Measurements from ENCODE around the gene CACNB4. TPM values are rescaled to one million over a fixed set of nuclear protein-coding genes. Genes with fewer than 3 reads are reported as not detected.

The CACNB4 gene
- total and polyA plus RNA-seq, 10 of the 15 experiments (the other 5 are each of a cell fraction or from before 2014, with no cell fraction given) = 2.0 to 21.6 (median 9.3) TPM

- Histone ChIP-seq H3K4me3 (no peak overlapping the region), H4K20me1 (ENCODE audit: control insufficient read depth, insufficient read depth) (no peaks in the 10 kb centered on the region), H3K9me3 (replicated peaks; ENCODE audit: control insufficient read depth, insufficient read depth, low read length) (no peaks in the 10 kb centered on the region; the same call in 2 of the 3 replicates), H3K9ac (ENCODE audit: control insufficient read depth, insufficient read depth, low read length) (no peak overlapping the region), H3K27ac (ENCODE audit: control insufficient read depth, insufficient read depth) (no peak overlapping the region), H3K4me2 (ENCODE audit: control insufficient read depth, insufficient read depth) (0 out of 2 replicates have a peak overlapping the region, but pooled peaks have one; percentile 7), H3K36me3 (ENCODE audit: control insufficient read depth in 2 of 2, insufficient read depth in 2 of 2, low read length in 1 of 2) (no peaks in the 10 kb centered on the region), H3K27me3 (replicated peaks in 1 of 2; ENCODE audit: control insufficient read depth in 2 of 2, insufficient read depth in 2 of 2, low read length in 1 of 2) (peaks cover 0 to 4% of the 10 kb centered on the region in 2 experiments; a peak in 2 of 4 replicates), H2AFZ (ENCODE audit: control insufficient read depth, low read depth, low read length) (no peak overlapping the region), H3K4me1 (ENCODE audit: control insufficient read depth, insufficient read depth, low read length) (peaks cover 10% of the 10 kb centered on the region; the same call in 1 of the 2 replicates), H3K79me2 (ENCODE audit: control insufficient read depth, insufficient read depth, low read length) (no peaks in the 10 kb centered on the region)
- FAIRE-seq (peak; percentile 78), ATAC-seq (peak; percentile 58), DNase-seq (ENCODE audit: low read depth, low spot score) (peak; percentile 40)
- intact Hi-C loops (cut with micrococcal nuclease; ENCODE audit: unreplicated experiment) = no loop called here
- RAD21 ChIA-PET (ENCODE audit: unreplicated experiment) = no interaction called here
- BruUV-seq (replicated peaks) = no TSS peak
- in situ Hi-C loops (cut with MboI) = no loop called here
- CTCF ChIA-PET = interaction anchor here (0.7 kb wide), 2 partner anchors 9 to 122 kb away, joined by 3 read pairs; no protein-coding TSS in a partner anchor
- 0% methylated on average over 2 of the region's 2 CpGs for WGBS (ENCODE audit: insufficient coverage, insufficient replicate concordance, low lambda C conversion rate, missing lambda C conversion rate)
- SMC1A ChIA-PET (ENCODE audit: uncharacterized antibody, unreplicated experiment) = interaction anchor here (0.8 to 1.6 kb wide), 3 partner anchors 9 to 19 kb away, joined by 3 to 4 read pairs (median 3); no protein-coding TSS in a partner anchor
- POLR2A ChIA-PET = interaction anchor here (0.6 to 1.0 kb wide), 3 partner anchors 9 to 149 kb away, joined by 3 to 6 read pairs (median 3); no protein-coding TSS in a partner anchor
- no peak for TF ChIP-seq NR2F1 (conservative IDR thresholded peaks at IDR 0.05)
- no peak for TF ChIP-seq E2F8 (IDR thresholded peaks at IDR 0.05; ENCODE audit: low read depth, partially characterized antibody)
- no peak for TF ChIP-seq TCF3 (IDR thresholded peaks at IDR 0.05; ENCODE audit: borderline replicate concordance, insufficient read depth, low read depth, low read length)
- TF ChIP-seq ZZZ3 (IDR thresholded peaks at IDR 0.05; ENCODE audit: control insufficient read depth, insufficient read length, low read depth) = no peak
- TF ChIP-seq MXI1 (IDR thresholded peaks at IDR 0.05; ENCODE audit: low read depth, low read length) = no peak
- TF ChIP-seq ZNF622 (IDR thresholded peaks at IDR 0.05) = no peak
- no peak for TF ChIP-seq NBN (IDR thresholded peaks at IDR 0.05)
- peak; percentile 35; the same call in 1 of the 2 replicates for TF ChIP-seq JUNB (IDR thresholded peaks at IDR 0.05)
- TF ChIP-seq CBX5 (IDR thresholded peaks at IDR 0.05; ENCODE audit: low read depth) = 0 out of 2 replicates have a peak, but pooled peaks have one; percentile 45
- TF ChIP-seq TCF7 (IDR thresholded peaks at IDR 0.05; ENCODE audit: borderline replicate concordance) = 0 out of 2 replicates have a peak, but pooled peaks have one; percentile 15
- TF ChIP-seq IKZF2 (IDR thresholded peaks at IDR 0.05) = 0 out of 4 replicates have a peak, but pooled peaks of 1 of the 2 experiments have one; percentile 14
- TF ChIP-seq NFIC (IDR thresholded peaks at IDR 0.05; ENCODE audit: low read depth, low read length) = peak; percentile 23; the same call in 1 of the 2 replicates
- TF ChIP-seq STAT3 (IDR thresholded peaks at IDR 0.05; ENCODE audit: low read depth, low read length) = no peak
- TF ChIP-seq NFYB (IDR thresholded peaks at IDR 0.05; ENCODE audit: insufficient read depth, low read depth, low read length) = no peak
- TF ChIP-seq EED (IDR thresholded peaks at IDR 0.05; ENCODE audit: low read depth) = peak; percentile 36; the same call in 1 of the 2 replicates
- no peak for TF ChIP-seq POLR2AphosphoS5 (IDR thresholded peaks at IDR 0.05; ENCODE audit: low read length)
- 0 out of 2 replicates have a peak, but pooled peaks have one; percentile 2 for TF ChIP-seq RAD21 (IDR thresholded peaks at IDR 0.05; ENCODE audit: insufficient read depth, low read depth, low read length)
- TF ChIP-seq SREBF1 (IDR thresholded peaks at IDR 0.05; ENCODE audit: low read length) = no peak
- TF ChIP-seq TCF12 (IDR thresholded peaks at IDR 0.05; ENCODE audit: low read depth, low read length) = no peak
- TF ChIP-seq USF2 (IDR thresholded peaks at IDR 0.05; ENCODE audit: borderline replicate concordance, low read depth, low read length) = no peak
- TF ChIP-seq MEF2A (IDR thresholded peaks at IDR 0.05; ENCODE audit: insufficient read depth, low read depth, low read length) = no peak
- TF ChIP-seq RBBP5 (conservative IDR thresholded peaks at IDR 0.05) = no peak
- peak; percentile 67 for TF ChIP-seq RUNX3 (IDR thresholded peaks at IDR 0.05; ENCODE audit: low read length)
Measured at GRCh38 chr2:151976945-151977353, 121.9 kb downstream of the CACNB4 start.
